NCI-H2171 treated with DMSO at 0.1 percent for 48 hours (cell line): Measurements from ENCODE around the gene CCDC69.
"Not testable (repeated sequence)": the region's sequence is repeated elsewhere in the genome, so short reads cannot be mapped to it uniquely, and the experiment has no call there.

Experiments
- DNase-seq: peaks from one replicate; lab custom pipeline; 2025; lab: John Stamatoyannopoulos, UW

The CCDC69 gene

DNA sequence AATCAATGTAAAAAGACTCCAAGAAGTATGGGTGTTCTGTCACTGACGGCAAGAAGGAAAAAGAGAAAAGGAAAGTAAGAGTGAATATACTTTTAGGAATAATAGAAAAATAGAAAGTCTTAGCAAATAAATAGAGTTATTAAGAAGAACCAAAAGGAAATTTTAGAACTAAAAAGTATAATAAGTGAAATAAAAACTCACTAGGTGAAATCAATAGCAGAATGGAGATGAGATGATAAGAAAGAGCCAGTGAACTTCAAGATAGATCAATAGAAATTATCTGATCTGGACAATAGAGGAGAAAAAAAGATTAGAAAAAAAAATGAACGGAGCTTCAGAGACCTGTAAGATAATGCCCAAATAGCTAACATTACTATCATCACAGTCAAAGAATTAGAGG, 34.7 kb downstream of the CCDC69 start:
- DNase-seq = no peak

DNA sequence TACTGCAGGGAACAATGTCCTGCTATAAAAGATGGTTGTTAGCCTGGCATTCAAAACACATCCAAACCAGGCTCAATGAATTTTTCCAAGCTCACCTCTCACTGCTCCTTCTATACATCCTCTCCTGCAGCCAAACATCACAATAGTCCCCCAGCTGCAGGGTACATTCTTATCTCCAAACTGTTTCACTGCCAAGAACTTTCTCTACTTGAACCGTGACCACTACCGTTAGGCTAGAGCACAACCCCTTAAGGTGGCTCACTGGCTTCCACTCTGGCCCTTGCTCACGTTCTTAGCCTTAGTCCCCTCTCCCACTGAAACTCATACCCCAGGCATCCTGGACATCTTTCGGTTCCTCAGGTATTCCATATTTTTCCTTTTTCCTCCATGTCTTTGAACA, 37.4 kb downstream of the CCDC69 start:
- no peak for DNase-seq

DNA sequence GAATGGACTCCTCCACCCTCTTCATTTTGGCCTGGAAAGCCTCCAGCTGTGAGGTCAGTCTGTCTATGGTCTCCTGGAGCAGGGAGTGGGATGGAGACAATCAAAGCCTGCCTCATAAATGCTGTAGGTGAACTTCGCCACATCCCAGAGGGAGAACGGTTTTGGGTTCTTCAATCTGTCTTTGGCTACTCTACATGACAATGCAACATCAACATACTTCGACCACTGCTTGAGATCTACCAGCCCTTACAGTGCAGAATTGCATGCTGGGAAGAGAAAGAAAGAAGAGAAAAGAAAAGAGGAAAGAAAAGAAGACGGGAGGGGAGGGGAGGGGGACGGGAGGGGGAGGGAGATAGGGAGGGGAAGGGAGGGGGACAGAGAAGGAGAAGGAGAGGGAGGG, 37.8 kb downstream of the CCDC69 start:
- DNase-seq = no peak

GRCh38 chr5:151184316-151185042, 39.4 kb downstream of the CCDC69 start:
- no peak for DNase-seq

DNA sequence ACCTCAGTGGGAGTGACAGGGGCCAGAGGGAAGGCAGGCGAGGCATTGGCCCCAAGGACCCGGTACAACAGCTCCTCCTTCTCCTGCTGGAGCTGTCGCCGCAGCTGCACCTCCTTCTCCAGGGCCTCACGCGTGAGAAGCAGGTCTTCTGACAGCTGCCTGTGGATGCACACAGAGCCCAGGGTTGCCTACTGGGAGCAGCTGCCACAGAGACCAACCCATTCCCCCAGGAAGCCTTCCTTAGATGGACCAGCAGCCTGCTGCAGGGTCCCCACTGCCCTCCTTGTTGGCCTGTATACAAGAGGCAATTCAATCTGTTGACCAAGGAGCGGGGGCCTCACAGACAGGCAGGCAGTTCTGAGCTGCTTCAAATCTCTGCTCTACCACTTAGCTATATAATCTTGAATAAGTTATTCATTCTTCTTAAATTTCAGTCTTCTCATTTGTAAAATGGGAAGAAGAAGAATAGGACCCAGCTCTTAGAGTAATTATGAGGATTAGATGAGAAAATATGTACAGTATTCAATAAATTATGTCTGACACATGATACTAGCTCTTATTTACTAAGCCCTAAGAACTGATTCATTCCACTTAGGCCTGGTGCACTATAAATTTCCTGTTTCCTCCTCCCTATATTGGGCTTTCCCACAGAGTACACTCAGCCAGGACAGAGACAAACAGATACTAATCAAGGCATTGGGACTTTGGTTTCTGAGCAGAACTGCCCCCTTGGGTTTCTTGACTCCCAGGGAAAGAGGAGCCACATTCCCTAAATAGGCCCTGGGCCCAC, 40.2 kb downstream of the CCDC69 start:
- no peak for DNase-seq

DNA sequence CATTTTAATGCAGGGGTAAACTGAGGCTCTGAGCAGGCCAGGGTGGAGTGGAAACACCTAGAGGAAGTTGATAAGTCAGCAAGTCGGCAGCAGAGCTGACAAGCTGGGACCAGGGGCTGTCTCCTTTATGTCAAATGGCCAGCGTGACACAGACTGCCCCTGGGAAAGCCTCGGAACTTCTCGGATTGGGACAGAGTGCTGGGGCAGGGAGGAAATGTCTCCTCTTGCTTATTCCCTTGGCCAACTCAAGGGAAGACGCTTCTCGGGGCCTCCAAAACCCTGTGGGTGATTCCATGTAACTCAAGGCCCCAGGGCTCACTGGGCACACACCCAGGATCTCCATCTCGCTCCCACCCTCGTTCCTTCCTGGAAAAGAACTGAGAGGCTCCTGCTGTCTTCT, 40.9 kb downstream of the CCDC69 start:
- DNase-seq = no peak

DNA sequence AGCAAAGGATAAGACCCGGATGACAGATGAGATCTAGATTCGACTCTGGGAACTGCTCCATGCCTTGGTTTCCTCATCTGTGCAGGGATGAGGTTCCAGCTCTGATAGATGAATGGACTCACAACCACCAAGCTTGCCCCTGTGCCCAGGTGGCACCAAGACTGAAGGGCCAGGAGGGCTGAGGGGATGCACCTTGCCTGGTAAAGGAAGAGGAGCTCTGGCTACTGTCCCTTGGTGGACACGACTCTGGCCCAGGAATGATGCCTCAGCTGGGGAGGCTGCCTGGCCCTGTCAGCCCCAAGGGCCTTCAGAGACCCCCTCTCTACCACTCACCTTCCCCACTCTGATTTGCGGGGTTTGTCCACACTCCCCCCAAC, 41.4 kb downstream of the CCDC69 start:
- DNase-seq = no peak

DNA sequence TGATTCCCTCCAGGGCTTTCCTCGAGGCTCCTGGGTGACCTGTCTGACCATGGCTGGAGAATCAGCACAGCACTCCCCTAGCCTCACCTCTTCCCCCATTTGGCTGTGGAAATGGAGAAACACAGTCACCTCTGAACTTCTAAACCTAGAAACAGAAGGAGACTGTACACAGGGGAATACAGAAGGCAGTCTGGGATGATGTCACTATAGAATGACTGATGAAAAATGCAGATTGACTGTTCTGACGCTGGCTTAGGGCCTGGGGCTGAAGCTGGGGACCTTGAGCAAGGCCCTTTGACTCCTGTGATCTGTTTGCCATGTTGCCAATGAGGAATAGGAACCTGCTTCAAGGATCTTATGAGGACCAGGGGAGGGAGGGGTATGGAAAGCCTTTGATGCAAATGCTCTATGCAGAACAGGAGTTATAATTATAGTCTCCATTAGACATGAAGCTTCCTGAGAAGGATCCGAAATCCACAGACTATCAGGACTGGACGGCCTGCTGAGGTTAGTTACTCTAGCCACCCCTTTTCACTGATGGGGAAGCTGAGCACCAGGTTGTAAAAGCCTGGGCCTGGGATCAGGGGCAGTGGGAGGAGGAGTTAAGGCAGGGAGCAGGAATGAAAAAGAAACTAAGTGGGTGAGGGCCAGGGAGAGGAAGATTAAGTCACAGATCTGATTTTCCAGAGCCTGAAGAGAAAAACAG, 41.9 kb downstream of the CCDC69 start:
- no peak for DNase-seq

GRCh38 chr5:151180291-151180690, 43.6 kb downstream of the CCDC69 start:
- DNase-seq = no peak

GRCh38 chr5:151179489-151179840, 44.4 kb downstream of the CCDC69 start:
- DNase-seq = no peak

GRCh38 chr5:151178777-151179488, 45.0 kb downstream of the CCDC69 start:
- DNase-seq = no peak

- no peak for DNase-seq
Measured at GRCh38 chr5:151178372-151178771, 45.5 kb downstream of the CCDC69 start.

DNA sequence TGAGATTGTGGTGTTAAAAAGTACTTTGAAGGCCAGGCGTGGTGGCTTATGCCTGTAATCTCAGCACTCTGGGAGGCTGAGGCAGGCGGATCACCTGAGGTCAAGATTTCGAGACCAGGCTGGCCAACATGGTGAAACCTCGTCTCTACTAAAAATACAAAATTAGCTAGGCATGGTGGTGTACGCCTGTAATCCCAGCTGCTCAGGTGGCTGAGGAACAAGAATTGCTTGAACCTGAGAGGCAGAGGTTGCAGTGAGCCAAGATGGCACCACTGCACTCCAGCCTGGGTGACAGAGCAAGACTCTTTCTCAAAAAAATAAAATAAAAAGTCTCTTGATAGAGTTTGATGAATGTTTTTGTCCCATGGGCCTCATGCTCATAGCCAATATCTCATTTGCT, 47.6 kb downstream of the CCDC69 start:
- DNase-seq = not testable (repeated sequence)

DNA sequence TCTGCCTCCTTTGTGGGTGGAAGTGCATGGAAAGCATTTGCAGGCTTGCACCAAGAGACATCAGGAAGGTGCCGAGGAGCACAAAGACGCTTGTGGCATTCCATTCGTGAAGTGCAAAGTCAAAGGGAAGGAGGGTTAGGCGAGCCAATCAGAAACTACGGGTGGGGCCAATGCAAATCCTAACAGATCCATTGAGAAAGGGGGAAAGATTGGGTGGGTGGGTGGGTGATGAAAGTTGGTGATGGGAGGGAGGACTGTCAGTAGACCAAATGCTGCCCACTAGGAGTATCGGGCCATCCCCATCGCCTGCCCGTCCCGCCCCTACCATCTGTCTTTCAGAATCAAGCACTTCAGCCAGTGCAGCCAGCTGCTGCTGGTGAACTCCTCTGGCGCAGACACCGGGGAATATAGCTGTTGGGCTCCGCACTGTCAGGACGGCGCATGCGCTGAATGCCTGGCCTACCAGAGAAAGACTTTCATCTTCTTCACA, 49.2 kb downstream of the CCDC69 start:
- peak; percentile 83 for DNase-seq

DNA sequence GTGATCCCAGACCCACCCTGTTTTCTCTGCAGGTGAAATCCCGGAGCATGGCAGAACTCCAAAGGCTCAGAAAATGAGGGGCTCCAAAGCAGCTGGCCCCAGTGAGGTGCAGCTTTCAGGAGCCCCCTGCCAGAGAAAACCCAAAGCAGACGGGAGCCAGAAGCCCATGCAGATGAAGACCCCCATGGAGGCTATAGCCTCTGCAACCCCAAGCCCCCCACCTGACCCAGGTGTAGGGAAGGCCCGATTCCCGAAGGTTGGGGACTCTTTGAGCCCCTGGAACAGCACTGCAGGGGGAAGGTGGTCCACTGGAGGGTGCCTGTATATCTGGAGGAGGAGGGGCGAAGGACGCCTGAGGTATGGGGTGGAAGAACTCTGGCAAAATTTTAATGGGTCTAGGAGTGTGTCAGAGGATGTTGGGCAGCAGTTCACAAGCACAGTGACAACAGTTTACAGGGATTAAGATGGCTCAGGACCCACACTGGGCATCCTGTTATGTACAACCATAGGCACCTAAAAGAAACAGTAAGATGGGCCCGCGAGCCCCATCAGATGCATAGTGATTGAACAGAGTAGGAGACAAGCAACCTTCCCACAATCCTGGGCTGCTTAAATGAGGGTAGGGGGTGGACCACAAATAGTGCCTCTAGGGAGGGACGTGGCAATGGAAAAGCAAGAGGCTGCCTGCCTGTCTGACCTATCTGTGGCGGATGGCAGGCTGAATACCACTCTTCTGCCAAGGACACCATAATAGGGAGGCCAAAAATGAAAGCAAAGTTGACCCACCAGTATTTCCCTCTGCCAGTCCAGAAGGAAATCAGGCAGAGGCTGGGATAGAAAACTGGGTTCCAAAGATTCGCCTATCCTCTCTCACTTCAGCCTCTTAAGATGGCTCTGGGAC, 49.9 kb downstream of the CCDC69 start:
- no peak for DNase-seq

DNA sequence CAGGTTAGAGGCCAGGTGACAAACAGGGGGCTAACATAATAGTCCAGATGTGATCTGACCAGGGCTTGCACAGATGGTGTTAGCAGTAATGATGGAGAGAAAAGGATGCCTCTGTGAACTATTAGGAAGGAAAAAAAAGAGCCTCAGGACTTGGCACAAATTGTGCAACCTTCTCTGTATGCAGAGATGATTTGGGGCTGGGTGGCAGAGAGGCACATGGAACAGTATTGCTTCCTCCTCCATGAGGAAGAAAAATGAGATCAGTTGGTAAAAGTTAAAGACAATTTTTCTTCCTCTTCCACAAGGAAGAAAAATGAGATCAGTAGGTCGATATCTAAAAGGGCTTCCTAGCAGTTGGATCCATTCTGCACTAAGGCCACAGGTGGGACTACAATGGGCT, 52.4 kb downstream of the CCDC69 start:
- DNase-seq = no peak

GRCh38 chr5:151168602-151169344, 55.1 kb downstream of the CCDC69 start:
- no peak for DNase-seq

- DNase-seq = no peak
Measured at GRCh38 chr5:151167022-151167421, 56.9 kb downstream of the CCDC69 start.

DNA sequence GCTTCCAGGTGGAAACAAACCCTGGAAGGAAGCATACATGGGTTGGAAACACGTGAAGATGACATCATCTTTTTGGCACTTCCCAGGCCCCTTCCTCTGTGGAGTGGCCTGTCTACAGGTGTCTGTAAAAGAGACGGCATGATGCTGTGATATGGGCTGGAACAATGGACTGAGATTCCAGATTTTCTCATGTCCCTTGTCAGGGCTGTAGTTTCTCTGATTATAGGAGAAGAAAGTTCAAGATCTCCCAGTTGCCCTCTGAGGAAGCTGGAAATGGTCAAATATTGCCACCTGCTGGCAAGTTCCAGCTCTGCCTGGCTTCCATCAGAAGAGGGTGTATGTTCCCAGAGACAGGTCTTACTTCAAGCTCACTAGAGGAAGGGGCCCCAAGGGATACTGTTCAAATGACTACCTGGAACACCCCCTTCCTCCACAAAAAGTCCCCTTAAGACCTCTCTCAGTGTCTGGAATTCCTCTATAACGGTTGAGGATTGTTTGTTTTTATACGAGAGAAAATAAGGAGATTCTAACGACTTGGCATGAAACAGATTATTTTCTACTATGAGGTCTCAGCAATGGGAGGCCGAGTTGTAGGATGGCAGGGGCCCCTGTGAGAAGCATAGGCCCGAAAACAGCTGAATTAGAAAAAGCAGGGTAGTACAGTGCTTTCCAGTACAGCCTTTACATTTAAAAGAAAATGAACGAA, 59.1 kb downstream of the CCDC69 start:
- DNase-seq = peak; percentile 42

GRCh38 chr5:151162776-151163175, 61.1 kb downstream of the CCDC69 start:
- DNase-seq = no peak
